Germinal center (tissue), 1 donor: ENCODE results near the gene SLC35B2.

Source experiments
- DNase-seq: peaks from one replicate; pipeline ENCODE4 v3.0.0; 2012; ENCODE audit warnings: mixed read lengths, low spot score

Gene SLC35B2

DNA sequence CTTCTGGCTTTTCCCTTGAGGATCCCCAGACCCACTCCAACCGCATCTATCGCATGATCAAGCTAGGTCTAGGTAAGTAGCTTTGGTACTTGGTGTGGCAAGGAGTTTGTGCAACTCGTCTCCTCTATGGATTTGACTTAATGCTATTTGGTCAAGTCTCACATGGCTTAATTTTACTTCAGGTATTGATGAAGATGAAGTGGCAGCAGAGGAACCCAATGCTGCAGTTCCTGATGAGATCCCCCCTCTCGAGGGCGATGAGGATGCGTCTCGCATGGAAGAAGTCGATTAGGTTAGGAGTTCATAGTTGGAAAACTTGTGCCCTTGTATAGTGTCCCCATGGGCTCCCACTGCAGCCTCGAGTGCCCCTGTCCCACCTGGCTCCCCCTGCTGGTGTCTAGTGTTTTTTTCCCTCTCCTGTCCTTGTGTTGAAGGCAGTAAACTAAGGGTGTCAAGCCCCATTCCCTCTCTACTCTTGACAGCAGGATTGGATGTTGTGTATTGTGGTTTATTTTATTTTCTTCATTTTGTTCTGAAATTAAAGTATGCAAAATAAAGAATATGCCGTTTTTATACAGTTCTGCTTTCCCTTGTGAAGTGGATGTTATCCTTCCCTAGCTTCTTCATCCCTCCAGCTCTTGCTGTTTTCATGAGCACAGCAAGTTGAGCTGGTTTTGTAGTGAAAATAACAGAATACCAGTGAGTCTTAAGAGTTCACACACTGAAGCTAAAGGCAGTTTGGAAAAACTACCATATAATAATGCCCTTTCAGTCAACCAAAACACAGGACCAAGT, 3.8 kb downstream of the SLC35B2 start:
- DNase-seq = no peak

DNA sequence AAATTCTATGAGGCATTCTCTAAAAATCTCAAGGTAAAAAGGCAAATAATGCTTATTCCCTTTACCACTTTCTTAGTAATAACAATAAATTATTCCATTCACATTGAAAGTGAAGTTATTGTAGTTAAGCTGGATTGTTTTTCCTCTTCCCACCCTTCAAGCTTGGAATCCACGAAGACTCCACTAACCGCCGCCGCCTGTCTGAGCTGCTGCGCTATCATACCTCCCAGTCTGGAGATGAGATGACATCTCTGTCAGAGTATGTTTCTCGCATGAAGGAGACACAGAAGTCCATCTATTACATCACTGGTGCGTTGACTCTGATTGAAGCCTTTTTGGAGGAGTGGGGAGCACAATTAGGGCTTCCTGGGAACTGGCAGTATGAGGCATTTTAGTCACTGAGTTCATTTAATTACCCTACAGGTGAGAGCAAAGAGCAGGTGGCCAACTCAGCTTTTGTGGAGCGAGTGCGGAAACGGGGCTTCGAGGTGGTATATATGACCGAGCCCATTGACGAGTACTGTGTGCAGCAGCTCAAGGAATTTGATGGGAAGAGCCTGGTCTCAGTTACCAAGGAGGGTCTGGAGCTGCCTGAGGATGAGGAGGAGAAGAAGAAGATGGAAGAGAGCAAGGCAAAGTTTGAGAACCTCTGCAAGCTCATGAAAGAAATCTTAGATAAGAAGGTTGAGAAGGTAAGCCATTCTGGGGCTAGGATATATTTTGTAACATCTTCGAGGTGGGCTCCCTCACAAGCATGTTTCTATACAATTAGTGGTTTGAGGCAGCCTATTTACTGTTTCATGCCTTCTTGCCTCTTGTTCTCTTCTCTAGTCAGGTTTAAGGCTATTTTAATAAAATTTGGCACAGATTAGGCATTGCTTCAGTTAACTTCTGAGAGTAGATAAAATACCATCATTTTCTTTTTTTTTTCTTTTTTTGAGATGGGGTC, 5.5 kb downstream of the SLC35B2 start:
- DNase-seq = no peak

DNA sequence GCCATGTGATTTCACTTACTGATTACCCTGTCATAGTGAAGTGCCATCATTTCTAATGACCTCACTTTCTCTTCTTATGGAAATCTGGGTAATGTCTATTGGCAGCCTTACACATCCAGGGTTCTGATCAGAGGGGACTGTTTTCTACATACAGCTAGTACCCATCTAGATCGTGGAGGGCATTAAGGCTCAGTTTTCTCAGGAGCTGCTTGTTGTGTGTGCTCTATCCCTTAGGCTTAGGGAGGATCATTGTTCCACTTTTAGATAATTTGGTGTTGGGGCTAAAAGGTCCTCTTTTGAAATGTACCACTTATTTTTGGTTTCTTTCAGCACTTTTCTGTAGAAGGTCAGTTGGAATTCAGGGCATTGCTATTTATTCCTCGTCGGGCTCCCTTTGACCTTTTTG, 6.6 kb downstream of the SLC35B2 start:
- no peak for DNase-seq

DNA sequence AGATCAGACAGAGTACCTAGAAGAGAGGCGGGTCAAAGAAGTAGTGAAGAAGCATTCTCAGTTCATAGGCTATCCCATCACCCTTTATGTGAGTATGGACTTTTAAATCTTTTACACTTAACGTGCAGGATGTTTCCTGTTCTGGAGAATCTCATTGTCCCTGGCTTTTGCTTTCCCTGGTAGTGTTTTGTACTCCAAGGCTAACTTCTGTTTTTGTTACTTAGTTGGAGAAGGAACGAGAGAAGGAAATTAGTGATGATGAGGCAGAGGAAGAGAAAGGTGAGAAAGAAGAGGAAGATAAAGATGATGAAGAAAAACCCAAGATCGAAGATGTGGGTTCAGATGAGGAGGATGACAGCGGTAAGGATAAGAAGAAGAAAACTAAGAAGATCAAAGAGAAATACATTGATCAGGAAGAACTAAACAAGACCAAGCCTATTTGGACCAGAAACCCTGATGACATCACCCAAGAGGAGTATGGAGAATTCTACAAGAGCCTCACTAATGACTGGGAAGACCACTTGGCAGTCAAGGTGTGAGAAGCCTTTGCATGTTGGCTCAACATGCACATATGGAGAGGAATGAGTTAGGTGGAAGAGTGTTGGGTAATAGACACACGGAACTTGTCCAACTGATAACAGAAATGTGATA, 7.1 kb downstream of the SLC35B2 start:
- DNase-seq = no peak

DNA sequence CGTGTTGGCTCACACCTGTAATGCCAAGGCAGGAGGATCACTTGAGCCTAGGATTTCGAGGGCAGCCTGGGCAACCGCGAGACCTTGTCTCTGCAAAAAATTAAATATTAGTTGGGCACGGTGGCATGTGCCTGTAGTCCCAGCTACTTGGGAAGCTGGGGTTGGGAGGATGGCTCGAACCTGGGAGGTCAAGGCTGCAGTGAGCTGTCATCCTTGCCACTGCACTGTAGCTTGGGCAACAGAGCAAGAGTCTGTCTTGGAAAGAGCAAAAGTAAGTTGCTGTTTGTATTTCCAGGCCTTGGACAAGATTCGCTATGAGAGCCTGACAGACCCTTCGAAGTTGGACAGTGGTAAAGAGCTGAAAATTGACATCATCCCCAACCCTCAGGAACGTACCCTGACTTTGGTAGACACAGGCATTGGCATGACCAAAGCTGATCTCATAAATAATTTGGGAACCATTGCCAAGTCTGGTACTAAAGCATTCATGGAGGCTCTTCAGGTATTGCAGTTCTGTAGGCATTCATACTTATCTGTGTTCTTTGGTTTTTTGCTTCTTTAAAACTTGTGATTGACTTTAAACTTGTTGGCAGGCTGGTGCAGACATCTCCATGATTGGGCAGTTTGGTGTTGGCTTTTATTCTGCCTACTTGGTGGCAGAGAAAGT, 8.1 kb downstream of the SLC35B2 start:
- no peak for DNase-seq

DNA sequence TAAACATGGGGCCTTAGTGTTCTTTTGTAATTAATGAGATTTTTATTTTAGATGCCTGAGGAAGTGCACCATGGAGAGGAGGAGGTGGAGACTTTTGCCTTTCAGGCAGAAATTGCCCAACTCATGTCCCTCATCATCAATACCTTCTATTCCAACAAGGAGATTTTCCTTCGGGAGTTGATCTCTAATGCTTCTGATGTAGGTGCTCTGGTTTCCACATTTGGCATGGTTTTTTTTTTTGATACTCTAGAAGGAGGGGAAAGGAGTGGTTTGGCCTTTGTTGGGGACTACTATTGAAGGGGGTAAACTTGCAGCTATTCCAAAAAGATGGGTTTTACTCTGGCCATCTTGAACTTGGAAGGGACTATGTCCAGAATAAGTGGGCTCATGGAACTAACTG, 8.7 kb downstream of the SLC35B2 start:
- no peak for DNase-seq

DNA sequence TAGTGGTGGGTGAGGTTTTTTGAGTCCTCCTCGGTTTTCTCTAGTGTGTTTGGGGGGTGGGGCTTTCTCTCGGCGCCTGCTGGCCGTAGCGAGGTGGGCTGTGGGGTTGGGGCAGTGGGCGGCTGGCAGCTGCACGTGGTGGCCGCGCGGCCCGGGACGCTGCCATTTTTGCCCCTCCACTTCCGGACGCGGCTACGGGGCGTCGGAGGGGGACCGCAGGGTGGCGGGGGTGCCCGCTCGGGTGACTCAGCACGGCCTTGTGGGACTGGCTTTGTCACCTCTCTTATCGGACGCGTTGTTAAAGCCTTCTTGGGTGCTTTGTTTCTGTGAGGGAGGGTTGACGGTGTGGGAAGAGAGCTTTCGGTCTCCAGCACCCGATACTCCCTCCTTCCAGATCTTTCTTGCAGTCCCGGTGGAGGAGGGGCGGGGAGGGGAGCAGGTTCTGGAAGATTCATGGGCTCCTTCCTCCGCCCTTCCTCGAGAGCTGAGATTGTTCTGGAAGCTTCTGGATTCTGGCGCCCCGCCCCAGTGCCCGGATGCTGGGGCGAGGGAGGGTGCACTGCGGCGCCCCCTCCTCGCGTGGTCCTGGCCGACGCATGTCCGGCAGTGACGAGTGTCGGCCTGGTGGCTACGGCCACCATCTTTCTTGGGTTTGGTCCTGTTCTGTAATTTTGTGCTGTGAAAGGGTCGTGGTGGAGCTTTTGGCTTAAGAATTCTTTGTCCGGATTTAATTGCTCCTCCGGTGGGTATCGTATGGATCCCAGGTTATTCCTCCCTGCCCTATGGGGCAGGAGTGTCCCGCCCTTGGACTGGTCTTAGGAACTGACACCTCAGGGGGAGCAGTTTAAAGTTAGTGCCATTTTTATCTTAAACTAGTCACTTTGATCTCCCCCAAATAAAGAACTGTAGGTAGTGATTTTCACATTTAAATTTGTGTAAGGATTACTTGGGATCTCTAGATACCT, 9.7 kb downstream of the SLC35B2 start:
- DNase-seq = peak; percentile 67

DNA sequence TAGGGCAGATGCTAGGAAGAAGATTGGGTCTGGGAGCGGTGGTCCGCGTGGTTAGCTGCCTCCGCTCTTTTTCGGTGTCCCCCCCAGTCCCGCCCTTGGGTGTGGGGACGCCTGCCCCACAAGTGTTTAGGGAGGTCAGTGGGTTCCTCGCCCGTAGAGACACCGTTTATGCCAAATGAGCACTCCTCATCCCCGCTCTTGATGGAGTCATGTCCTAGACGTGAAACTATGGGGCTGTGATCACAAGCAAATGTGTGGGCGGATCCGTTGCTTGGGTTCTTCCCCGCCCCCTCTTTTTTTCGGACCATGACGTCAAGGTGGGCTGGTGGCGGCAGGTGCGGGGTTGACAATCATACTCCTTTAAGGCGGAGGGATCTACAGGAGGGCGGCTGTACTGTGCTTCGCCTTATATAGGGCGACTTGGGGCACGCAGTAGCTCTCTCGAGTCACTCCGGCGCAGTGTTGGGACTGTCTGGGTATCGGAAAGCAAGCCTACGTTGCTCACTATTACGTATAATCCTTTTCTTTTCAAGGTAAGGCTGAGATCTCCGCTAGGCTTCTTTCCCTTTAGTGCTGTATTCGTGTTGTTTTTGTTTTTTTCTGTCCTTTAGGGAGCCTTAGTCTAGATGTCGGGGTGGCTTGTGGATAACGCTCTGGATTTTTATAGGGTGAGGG, 10.5 kb downstream of the SLC35B2 start, which contains the start of gene HSP90AB1:
HSP90AB1 (plus strand) TSS at position 439 of the 675 bp plus-strand sequence. CDS start 1,529 bp downstream, outside the sequence.
- DNase-seq = peak; percentile 95

DNA sequence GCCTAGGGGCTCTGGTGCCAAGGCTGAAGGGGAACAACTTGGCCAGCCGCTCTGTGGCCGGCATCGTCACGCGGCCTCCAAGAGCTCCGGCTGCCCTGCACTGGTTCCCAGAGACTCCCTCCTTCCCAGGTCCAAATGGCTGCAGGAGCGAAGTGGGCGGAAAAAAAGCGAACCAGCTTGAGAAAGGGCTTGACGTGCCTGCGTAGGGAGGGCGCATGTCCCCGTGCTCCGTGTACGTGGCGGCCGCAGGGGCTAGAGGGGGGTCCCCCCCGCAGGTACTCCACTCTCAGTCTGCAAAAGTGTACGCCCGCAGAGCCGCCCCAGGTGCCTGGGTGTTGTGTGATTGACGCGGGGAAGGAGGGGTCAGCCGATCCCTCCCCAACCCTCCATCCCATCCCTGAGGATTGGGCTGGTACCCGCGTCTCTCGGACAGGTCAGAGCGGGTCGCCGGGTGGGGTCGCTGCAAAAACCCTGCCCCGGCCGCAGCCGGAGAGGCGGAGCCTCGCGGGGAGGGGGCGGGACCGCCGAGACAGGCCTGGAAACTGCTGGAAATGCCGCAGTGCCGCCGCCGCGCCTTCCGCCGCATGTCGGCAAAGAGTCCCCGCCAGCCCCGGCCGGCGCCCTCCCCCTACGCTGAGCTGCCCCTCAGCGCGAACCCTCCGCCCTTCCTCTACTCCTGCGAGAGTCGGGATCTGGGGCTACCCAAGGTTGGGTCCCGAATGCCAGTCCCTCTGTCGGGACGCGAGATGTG, 11.2 kb downstream of the SLC35B2 start:
- DNase-seq = peak; percentile 83

DNA sequence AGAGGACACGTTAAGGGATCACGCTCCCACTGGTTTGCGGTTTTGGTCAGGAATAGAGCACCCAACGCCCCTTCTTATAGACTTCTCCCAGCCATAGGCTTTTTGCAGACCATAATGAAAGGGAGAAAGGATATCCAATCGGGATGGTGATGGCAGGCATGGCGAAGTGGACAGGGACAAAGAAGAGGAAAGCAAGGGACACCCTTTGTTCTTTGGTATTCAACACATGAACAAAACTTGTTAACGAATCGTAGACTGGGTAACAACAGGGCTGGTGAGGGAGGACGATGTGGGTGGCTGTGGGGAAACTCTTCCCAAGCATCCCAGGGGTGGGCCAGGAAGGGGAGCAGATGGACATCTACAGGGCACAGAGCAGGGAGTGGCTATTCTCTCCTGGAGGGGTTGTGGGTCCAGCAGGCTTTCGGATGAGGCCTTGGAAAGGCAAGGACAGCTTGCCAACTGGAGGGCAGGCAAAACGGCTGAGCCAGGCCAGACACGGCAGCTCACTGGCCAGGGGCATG, 11.9 kb downstream of the SLC35B2 start:
- DNase-seq = no peak

DNA sequence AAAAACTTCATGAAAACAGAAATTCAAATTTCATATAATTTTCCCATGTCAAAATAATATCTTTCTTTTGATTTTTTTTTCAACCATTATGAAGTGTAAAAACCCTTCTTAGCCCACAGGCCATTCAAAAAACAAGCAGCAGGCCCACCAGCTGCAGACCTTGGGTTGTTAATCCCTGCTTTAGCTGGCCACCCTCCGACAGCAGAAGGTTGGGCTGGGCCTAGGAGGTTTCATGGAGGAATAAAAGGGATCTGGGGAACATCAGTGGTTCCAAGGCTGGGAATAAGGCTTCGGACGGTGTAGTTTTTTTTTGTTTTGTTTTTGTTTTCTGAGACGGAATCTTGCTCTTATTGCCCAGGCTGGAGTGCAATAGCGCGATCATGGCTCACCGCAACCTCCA, 14.0 kb downstream of the SLC35B2 start:
- no peak for DNase-seq

DNA sequence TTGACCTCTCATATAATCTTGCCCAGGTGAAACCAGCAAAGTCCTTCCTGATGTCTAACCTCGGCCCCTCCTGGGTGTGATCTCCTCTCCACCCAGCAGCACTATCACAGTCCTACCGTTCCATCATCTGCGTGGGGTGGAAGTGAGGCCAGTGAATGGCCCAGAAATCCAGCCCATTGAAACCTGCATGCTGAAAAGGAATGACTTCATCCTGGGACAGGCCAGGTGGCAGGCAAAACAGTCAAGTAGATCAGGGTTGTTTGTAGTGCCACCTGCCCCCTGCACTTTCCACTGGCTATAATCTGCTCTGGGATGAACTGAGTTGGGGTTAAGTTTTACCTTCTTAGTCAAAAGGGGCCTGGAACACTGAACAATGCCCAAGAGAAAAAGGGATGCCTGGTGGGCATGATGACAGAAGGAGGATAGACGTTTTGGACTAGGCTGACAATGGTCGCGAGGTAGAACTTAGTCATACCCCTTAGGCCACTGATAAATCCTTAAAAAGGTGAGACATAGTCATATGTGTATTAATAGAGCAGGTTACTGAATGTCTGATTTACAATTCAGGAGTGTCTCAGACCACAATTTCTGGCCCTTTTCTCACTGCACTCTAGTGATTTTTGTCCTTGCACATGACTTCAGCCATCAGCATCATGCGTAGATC, 18.5 kb downstream of the SLC35B2 start:
- no peak for DNase-seq

DNA sequence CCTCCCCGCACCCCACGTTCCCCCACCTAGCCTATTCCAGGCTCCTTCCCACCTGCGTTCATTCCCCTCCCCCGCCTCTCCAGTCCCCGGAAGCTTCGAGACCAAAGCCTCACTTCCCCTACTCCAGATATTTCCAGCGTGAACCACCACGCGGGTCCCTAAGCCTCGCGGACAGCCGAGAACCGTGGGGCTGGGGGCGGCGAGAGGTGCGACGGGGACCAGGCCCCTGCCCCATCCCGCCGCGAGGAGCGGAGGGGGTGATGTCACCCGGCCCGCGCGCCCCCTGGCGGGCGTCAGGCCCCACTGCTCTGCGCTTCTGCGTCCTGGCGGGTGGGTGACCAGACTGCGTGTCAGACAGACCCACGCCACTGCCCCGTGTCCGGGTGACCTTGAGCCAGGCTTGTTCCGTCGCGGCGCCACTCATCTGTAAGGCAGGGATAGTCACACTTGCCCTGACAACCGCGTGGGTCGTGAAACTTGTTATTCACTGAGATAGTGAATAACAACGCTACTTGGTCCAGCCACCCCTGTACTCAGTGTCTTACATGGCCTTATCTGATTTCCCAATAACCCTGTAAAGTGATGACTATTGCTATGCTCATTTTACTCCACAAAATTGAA, 19.4 kb downstream of the SLC35B2 start:
- DNase-seq = peak; percentile 86

DNA sequence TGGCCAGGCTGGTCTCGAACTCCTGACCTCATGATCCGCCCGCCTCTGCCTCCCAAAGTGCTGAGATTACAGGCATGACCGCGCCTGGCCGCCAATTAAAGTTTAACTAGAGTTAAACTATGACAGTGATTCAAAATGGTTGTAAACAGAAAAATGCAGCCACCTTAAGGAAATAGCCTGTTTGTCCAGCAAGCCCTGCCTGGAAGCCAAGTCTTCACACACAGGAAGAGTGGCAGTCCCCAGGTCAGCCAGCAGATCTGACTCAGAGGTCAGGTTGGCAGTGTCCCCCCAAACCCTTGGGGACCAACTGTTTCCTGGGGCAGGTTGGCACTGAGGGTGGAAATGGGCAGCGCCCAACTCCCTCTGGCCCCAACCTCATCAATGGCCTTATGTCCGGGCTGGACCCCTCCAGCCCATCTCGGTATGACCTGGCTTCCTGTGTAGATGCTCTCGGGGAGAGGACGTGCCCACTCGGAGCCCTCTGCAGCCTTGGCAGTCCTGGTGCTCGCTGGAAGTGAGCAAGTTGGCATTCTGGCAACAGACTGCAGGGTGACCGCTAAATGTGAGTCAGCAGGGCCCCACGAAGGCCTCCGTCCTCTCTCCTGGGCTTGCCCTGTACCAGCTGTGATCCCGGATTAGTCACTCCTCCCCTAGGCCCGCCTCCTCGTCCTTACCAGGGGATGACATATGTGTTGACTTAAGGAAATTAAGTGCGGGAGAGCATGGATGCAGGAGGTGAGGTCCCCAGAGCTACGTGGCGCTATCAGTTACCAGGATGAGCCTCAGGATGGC, 20.1 kb downstream of the SLC35B2 start:
- DNase-seq = peak; percentile 54

DNA sequence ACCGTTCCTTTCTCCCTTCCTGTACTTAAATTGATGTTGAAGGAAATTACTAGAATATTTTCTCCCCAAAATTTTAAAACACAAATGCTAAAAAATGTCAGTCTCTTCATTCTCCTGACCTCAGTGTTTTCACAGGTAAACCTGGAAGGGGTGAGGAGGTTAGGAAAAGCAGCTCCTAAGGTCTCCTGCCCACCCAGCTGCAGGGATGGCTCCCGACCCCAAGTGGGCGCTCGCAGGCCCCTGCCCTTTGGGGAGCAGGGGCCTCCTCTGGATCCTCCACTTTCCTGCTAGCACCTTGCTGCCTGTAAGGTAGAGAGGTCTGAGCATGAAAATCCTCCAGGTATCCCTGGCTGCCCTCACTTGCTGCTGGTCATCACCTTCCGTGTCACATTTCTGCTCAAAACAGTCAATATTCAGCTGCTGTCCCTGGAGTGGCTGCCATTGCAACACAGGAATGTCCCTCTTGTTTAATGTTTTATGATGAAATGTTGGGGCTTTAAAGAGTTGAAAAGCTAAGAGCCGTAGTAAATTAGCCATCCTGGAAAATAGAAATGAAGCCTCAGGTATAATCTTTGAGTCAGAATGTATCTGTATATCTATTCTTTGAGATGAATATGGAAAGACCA, 21.3 kb downstream of the SLC35B2 start:
- DNase-seq = no peak

DNA sequence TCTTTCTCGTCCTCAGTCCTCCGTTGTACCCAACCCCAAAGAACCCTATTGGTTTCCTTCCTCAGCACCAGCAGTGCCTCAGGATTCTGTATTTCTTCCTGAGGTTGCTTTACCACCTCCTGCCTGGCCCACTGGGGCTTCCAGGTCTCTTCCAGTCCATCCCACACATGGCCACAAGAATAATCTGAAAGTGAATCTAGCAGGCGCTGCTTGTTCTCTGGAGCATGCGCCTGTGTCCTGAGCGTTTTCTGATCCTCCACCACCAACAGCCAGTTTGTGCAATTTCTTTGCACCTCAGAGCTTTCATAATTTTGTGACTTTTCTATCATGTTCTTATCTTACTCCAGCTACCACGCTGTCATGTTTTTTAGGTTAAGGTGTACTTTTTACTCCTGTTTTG, 22.1 kb downstream of the SLC35B2 start:
- no peak for DNase-seq
